WTC11 (cell line): ENCODE results near the gene FANCE. TPM values are rescaled to one million over a fixed set of nuclear protein-coding genes. Genes with fewer than 3 reads are reported as not detected.
A peak's percentile ranks its signal among the peaks of the same experiment; 100 is the strongest.

Source experiments
- ATAC-seq: fragments of 200-7000 bp; cut with Tn5 transposase; 2 replicates; pipeline ENCODE4 v1.10.0; 2021; ENCODE audit warnings: mild to moderate bottlenecking, moderate library complexity
- CTCF ChIA-PET: fragments of 300-600 bp; sonication (Branson Sonifier 250); formaldehyde crosslinking; loops from one replicate; lab custom pipeline; 2021; ENCODE audit warnings: antibody characterized with exemption; lab: Charles Lee
- POLR2A ChIA-PET: fragments of 350-600 bp; sonication (Branson Sonifier 250); formaldehyde crosslinking; loops from one replicate; lab custom pipeline; 2021; ENCODE audit warnings: antibody characterized with exemption; lab: Charles Lee
- DNase-seq: peaks from one replicate; pipeline ENCODE4 v3.0.0; 2021; ENCODE audit warnings: low spot score
- H3K27ac Mint-ChIP-seq: 2 replicates; pipeline ENCODE4 v1.8.0; 2021; ENCODE audit warnings: mixed read lengths
- H3K27me3 Mint-ChIP-seq: 2 replicates; pipeline ENCODE4 v1.8.0; 2021; ENCODE audit warnings: low read depth, mild to moderate bottlenecking, moderate library complexity, mixed read lengths
- H3K36me3 Mint-ChIP-seq: 2 replicates; pipeline ENCODE4 v1.8.0; 2021; ENCODE audit warnings: mixed read lengths
- H3K4me1 Mint-ChIP-seq: 2 replicates; pipeline ENCODE4 v1.8.0; 2022; ENCODE audit warnings: mixed read lengths
- H3K4me3 Mint-ChIP-seq: 2 replicates; pipeline ENCODE4 v1.8.0; 2021; ENCODE audit warnings: mild to moderate bottlenecking, moderate library complexity, mixed read lengths
- H3K9me3 Mint-ChIP-seq: 2 replicates; pipeline ENCODE4 v1.8.0; 2021; ENCODE audit warnings: mixed read lengths
- CREM ChIP-seq: sonication (generic); formaldehyde crosslinking; IDR thresholded peaks from 2 replicates; pipeline ENCODE4 v1.8.1; 2022; ENCODE audit warnings: mild to moderate bottlenecking, missing genetic modification reagents, moderate library complexity
- NR3C1 ChIP-seq: sonication (generic); formaldehyde crosslinking; conservative IDR thresholded peaks from 2 replicates; pipeline ENCODE4 v1.8.1; 2023; ENCODE audit warnings: low read depth, mild to moderate bottlenecking, missing genetic modification reagents
- total RNA-seq: library from RNA; stranded (reverse); gene quantifications from 3 replicates; pipeline ENCODE4 v1.2.3, GENCODE V29; 2021
- TF ChIP-seq, protein P1 (sequence below): fragments of 250-450 bp; sonication (Bioruptor Pico); IDR thresholded peaks from 2 replicates; pipeline ENCODE4 v1.9.0; 2021; ENCODE audit warnings: mild to moderate bottlenecking
- TF ChIP-seq, protein P2 (sequence below): sonication (generic); formaldehyde crosslinking; IDR thresholded peaks from 2 replicates; pipeline ENCODE4 v1.8.0; 2023; ENCODE audit warnings: missing genetic modification reagents
- TF ChIP-seq, protein P3 (sequence below): sonication (generic); formaldehyde crosslinking; IDR thresholded peaks from 2 replicates; pipeline ENCODE4 v1.8.0; 2022; ENCODE audit warnings: mild to moderate bottlenecking, missing genetic modification reagents
- TF ChIP-seq, protein P4 (sequence below): fragments of 250-450 bp; sonication (Bioruptor Pico); conservative IDR thresholded peaks from 2 replicates; pipeline ENCODE4 v1.9.0; 2021; ENCODE audit warnings: mild to moderate bottlenecking
- TF ChIP-seq, protein P5 (sequence below): fragments of 250-450 bp; sonication (Bioruptor Pico); IDR thresholded peaks from 2 replicates; pipeline ENCODE4 v1.8.0; 2021; ENCODE audit warnings: mild to moderate bottlenecking
- TF ChIP-seq, protein P6 (sequence below): sonication (generic); formaldehyde crosslinking; IDR thresholded peaks from 2 replicates; pipeline ENCODE4 v1.8.0; 2022; ENCODE audit warnings: missing genetic modification reagents
- TF ChIP-seq, protein P7 (sequence below): sonication (generic); formaldehyde crosslinking; IDR thresholded peaks from 2 replicates; pipeline ENCODE4 v1.8.0; 2022; ENCODE audit warnings: mild to moderate bottlenecking, missing genetic modification reagents

FANCE gene
- total RNA-seq, 1 experiment from 2014 or later: 22.3 TPM

DNA sequence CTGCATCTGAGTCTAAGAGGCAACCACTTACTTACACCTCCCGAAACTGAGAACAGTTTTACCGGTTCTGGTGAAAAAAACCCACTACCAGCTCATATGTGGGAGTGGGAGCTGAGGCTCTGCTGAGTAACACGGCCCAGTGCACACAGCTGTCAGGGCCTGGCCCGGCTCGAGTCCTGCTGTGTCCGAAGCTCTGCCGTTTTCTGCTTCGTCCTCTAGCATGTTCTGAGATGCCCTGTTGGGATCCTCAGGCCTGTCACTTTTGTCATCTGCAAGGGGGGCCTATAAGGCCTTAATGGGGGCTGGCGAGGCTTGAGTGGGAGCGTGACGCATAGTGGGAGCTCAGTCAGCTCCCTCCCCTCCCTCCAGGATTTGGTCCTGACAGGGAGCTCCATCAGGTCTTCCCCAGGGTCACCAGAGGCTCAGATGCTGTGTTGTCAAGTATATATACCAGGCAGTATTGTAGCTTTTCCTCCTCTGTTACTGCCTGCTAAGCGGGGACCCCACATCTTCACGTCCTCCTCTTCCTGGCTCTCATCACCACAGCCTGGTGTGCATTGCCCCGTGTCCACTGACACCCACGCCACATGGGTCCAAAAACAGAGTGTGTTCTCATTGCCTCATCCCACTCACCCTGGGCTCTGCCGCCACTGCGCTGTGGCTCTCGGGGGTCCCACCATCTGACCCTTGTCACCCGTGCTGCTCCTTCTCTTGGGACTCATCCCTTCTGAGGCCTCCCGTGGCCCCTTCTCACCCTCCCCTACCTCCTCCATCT, 45.2 kb upstream of the FANCE start:
- no peaks in the 10 kb centered on the region; the same call in 1 of the 2 replicates for H3K27me3 Mint-ChIP-seq
- ATAC-seq: no peak
- POLR2A ChIA-PET: no interaction called here
- H3K4me3 Mint-ChIP-seq: no peak overlapping the region
- CTCF ChIA-PET: interaction anchor here (0.9 to 2.7 kb wide), 5 partner anchors 8 to 64 kb away, joined by 3 to 11 read pairs (median 4); no protein-coding TSS in a partner anchor
- TF ChIP-seq, protein P1, sequence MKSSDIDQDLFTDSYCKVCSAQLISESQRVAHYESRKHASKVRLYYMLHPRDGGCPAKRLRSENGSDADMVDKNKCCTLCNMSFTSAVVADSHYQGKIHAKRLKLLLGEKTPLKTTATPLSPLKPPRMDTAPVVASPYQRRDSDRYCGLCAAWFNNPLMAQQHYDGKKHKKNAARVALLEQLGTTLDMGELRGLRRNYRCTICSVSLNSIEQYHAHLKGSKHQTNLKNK: no peak
- TF ChIP-seq, protein P2, sequence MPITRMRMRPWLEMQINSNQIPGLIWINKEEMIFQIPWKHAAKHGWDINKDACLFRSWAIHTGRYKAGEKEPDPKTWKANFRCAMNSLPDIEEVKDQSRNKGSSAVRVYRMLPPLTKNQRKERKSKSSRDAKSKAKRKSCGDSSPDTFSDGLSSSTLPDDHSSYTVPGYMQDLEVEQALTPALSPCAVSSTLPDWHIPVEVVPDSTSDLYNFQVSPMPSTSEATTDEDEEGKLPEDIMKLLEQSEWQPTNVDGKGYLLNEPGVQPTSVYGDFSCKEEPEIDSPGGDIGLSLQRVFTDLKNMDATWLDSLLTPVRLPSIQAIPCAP: no peak
- TF ChIP-seq NR3C1 (no peak), CREM (no peak)
- TF ChIP-seq, protein P3, sequence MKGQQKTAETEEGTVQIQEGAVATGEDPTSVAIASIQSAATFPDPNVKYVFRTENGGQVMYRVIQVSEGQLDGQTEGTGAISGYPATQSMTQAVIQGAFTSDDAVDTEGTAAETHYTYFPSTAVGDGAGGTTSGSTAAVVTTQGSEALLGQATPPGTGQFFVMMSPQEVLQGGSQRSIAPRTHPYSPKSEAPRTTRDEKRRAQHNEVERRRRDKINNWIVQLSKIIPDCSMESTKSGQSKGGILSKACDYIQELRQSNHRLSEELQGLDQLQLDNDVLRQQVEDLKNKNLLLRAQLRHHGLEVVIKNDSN (CRISPR knock-in tag): no peak
- TF ChIP-seq, protein P4, sequence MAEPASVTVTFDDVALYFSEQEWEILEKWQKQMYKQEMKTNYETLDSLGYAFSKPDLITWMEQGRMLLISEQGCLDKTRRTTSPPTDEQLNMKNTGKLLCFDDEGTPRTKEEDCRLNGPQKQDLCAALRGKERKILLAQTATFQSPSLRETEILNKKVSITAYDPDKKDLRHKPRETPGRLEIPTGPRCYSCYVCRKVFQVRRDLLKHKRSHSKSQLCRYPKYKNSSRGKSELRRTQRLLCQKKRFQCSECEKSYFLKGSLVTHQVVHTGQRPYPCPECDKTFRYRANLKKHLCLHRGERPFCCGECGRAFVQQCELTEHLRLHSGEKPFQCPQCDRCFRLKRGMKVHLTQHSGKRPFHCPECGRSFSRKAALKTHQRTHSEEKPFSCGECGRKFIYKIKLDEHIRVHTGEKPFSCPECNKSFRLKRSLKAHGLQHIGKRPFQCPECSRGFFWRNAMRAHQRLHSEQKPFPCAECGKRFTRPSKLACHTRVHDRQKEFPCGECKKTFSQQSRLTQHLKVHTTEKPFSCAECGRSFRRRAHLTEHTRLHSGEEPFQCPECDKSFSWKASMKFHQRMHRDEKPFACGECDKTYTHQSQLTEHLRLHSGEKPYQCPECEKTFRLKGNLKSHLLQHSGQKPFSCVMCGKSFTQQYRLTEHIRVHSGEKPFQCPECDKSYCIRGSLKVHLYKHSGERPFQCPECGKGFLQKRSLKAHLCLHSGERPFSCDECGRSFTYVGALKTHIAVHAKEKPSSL: no peak
- TF ChIP-seq, protein P5, sequence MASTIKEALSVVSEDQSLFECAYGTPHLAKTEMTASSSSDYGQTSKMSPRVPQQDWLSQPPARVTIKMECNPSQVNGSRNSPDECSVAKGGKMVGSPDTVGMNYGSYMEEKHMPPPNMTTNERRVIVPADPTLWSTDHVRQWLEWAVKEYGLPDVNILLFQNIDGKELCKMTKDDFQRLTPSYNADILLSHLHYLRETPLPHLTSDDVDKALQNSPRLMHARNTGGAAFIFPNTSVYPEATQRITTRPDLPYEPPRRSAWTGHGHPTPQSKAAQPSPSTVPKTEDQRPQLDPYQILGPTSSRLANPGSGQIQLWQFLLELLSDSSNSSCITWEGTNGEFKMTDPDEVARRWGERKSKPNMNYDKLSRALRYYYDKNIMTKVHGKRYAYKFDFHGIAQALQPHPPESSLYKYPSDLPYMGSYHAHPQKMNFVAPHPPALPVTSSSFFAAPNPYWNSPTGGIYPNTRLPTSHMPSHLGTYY (CRISPR knock-in tag): no peak
- TF ChIP-seq, all 79 proteins: peak for 0
- H3K4me1 Mint-ChIP-seq: peaks cover 5% of the 10 kb centered on the region; the same call in 1 of the 2 replicates
- H3K27ac Mint-ChIP-seq: no peak overlapping the region
- H3K9me3 Mint-ChIP-seq: no peaks in the 10 kb centered on the region
- DNase-seq: no peak
- H3K36me3 Mint-ChIP-seq: no peaks in the 10 kb centered on the region

DNA sequence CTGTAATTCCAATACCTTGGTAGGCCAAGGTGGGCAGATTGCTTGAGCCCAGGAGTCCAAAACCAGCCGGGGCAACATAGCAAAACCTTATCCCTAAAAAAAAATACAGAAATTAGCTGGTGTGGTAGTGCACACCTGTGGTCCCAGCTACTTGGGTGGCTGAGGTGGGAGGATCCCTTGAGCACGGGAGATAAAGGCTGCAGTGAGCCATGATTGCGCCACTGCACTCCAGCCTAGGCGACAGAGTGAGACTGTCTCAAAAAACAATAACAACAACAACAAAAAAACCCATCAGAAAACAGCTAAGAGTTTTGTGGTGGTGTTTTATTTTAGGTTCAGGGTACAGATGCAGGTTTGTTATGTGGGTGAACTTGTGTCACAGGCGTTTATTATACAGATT, 42.9 kb upstream of the FANCE start:
- H3K36me3 Mint-ChIP-seq: no peaks in the 10 kb centered on the region
- H3K4me3 Mint-ChIP-seq: no peak overlapping the region
- DNase-seq (no peak), ATAC-seq (no peak)
- ChIA-PET POLR2A (no interaction called here), CTCF (interaction anchor here (1.2 kb wide), 1 partner anchor 68 kb away, joined by 5 read pairs; no protein-coding TSS in a partner anchor)
- H3K4me1 Mint-ChIP-seq: peaks cover 5% of the 10 kb centered on the region; the same call in 1 of the 2 replicates
- no peaks in the 10 kb centered on the region; the same call in 1 of the 2 replicates for H3K27me3 Mint-ChIP-seq
- no peak overlapping the region for H3K27ac Mint-ChIP-seq
- no peaks in the 10 kb centered on the region for H3K9me3 Mint-ChIP-seq
- TF ChIP-seq, protein P6, sequence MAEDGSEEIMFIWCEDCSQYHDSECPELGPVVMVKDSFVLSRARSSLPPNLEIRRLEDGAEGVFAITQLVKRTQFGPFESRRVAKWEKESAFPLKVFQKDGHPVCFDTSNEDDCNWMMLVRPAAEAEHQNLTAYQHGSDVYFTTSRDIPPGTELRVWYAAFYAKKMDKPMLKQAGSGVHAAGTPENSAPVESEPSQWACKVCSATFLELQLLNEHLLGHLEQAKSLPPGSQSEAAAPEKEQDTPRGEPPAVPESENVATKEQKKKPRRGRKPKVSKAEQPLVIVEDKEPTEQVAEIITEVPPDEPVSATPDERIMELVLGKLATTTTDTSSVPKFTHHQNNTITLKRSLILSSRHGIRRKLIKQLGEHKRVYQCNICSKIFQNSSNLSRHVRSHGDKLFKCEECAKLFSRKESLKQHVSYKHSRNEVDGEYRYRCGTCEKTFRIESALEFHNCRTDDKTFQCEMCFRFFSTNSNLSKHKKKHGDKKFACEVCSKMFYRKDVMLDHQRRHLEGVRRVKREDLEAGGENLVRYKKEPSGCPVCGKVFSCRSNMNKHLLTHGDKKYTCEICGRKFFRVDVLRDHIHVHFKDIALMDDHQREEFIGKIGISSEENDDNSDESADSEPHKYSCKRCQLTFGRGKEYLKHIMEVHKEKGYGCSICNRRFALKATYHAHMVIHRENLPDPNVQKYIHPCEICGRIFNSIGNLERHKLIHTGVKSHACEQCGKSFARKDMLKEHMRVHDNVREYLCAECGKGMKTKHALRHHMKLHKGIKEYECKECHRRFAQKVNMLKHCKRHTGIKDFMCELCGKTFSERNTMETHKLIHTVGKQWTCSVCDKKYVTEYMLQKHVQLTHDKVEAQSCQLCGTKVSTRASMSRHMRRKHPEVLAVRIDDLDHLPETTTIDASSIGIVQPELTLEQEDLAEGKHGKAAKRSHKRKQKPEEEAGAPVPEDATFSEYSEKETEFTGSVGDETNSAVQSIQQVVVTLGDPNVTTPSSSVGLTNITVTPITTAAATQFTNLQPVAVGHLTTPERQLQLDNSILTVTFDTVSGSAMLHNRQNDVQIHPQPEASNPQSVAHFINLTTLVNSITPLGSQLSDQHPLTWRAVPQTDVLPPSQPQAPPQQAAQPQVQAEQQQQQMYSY (CRISPR knock-in tag): no peak

DNA sequence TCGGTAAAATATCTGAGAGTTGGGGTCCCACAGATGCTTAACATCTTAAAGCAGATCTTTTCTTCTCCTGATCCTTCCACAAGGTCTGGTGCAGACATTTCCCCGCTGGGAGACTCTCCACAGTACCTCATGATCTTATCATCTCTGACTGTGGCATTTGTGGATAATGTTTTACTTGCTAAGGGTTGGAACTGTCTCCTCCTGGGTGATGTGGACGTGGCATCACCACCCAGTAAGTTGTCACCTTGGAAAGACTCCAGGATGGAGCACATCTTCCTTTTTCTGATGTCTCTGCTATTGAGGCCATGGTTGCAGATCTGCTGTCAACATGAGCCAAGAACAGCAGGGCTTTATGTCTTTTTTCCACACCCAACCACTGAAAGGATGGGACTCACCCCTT, 42.0 kb upstream of the FANCE start:
- peaks cover 7% of the 10 kb centered on the region for H3K4me1 Mint-ChIP-seq
- H3K27ac Mint-ChIP-seq: peak overlapping the region; percentile 14; the same call in 1 of the 2 replicates
- ChIA-PET CTCF (interaction anchor here (1.2 kb wide), 1 partner anchor 10 kb away, joined by 3 read pairs; no protein-coding TSS in a partner anchor), POLR2A (no interaction called here)
- DNase-seq: no peak
- no peak for ATAC-seq
- TF ChIP-seq, protein P7, sequence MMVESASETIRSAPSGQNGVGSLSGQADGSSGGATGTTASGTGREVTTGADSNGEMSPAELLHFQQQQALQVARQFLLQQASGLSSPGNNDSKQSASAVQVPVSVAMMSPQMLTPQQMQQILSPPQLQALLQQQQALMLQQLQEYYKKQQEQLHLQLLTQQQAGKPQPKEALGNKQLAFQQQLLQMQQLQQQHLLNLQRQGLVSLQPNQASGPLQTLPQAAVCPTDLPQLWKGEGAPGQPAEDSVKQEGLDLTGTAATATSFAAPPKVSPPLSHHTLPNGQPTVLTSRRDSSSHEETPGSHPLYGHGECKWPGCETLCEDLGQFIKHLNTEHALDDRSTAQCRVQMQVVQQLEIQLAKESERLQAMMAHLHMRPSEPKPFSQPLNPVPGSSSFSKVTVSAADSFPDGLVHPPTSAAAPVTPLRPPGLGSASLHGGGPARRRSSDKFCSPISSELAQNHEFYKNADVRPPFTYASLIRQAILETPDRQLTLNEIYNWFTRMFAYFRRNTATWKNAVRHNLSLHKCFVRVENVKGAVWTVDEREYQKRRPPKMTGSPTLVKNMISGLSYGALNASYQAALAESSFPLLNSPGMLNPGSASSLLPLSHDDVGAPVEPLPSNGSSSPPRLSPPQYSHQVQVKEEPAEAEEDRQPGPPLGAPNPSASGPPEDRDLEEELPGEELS (CRISPR knock-in tag): no peak
- TF ChIP-seq, protein P5 (CRISPR knock-in tag): no peak
- no peak for TF ChIP-seq NR3C1
- H3K9me3 Mint-ChIP-seq: no peaks in the 10 kb centered on the region
- no peak overlapping the region for H3K4me3 Mint-ChIP-seq
- no peaks in the 10 kb centered on the region for H3K36me3 Mint-ChIP-seq
- H3K27me3 Mint-ChIP-seq: no peaks in the 10 kb centered on the region; the same call in 1 of the 2 replicates
